ENCODE data around the gene RIPK4. TPM values are rescaled to one million over a fixed set of nuclear protein-coding genes. Genes with fewer than 3 reads are reported as not detected.

The RIPK4 gene
- total and polyA plus RNA-seq, 2 of the 13 experiments (the other 11 are each of a cell fraction or from before 2014, with no cell fraction given): 3.1 to 4.9 TPM

DNA sequence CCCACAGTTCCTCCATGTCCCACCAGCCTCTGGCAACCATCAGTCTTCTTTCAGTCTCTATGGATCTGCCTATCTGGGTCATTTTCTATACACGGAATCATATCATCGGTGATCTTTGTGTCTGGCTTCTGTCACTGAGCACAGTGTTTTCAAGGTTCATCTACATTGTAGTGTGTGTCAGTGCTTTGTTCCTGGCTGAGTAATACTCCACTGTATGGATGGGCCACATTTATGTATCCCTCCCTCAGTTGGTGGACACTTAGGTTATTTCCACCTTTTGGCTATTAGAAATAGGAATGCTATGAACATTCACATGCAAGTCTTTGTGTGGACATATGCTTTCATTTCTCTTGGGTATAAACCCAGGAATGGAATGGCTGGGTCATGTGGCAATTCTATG lies 46.6 kb downstream of the RIPK4 start:
- H3K9ac ChIP-seq (ENCODE audit: insufficient read depth, low read depth, low read length): no peak overlapping the region
- no peak for ATAC-seq
- BruUV-seq (replicated peaks): no TSS peak
- no peaks in the 10 kb centered on the region for H3K27me3 ChIP-seq (ENCODE audit: control insufficient read depth in 1 of 2, insufficient read depth in 2 of 2, low read length in 2 of 2)
- no peaks in the 10 kb centered on the region for H4K20me1 ChIP-seq (ENCODE audit: insufficient read depth, low read length)
- no peaks in the 10 kb centered on the region for H3K36me3 ChIP-seq (replicated peaks in 1 of 2; ENCODE audit: control insufficient read depth in 1 of 2, insufficient read depth in 2 of 2, low read length in 2 of 2)
- H3K4me2 ChIP-seq (ENCODE audit: low read depth, low read length): no peak overlapping the region
- no peak overlapping the region for H2AFZ ChIP-seq (ENCODE audit: low read length)
- H3K9me3 ChIP-seq (ENCODE audit: low read length): no peaks in the 10 kb centered on the region
- POLR2A ChIA-PET: no interaction called here
- TF ChIP-seq KLF12 (CRISPR knock-in tag; IDR thresholded peaks at IDR 0.05; ENCODE audit: borderline replicate concordance): no peak
- TF ChIP-seq, protein P1, sequence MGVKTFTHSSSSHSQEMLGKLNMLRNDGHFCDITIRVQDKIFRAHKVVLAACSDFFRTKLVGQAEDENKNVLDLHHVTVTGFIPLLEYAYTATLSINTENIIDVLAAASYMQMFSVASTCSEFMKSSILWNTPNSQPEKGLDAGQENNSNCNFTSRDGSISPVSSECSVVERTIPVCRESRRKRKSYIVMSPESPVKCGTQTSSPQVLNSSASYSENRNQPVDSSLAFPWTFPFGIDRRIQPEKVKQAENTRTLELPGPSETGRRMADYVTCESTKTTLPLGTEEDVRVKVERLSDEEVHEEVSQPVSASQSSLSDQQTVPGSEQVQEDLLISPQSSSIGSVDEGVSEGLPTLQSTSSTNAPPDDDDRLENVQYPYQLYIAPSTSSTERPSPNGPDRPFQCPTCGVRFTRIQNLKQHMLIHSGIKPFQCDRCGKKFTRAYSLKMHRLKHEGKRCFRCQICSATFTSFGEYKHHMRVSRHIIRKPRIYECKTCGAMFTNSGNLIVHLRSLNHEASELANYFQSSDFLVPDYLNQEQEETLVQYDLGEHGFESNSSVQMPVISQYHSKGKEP (CRISPR knock-in tag; IDR thresholded peaks at IDR 0.05): no peak
- no peak for TF ChIP-seq ZHX2 (IDR thresholded peaks at IDR 0.05; ENCODE audit: low read depth)
- TF ChIP-seq ZHX2 (CRISPR knock-in tag; IDR thresholded peaks at IDR 0.05; ENCODE audit: borderline replicate concordance): no peak
- FAIRE-seq: no peak
- intact Hi-C loops (cut with micrococcal nuclease; ENCODE audit: unreplicated experiment) (no loop called here), in situ Hi-C loops (cut with HindIII; ENCODE audit: extremely low pct_ligation_motif_present, low pct_unique_long_range_greater_than_20kb) (no loop called here)
- H3K4me1 ChIP-seq (ENCODE audit: insufficient read depth, low read length): peaks cover 60% of the 10 kb centered on the region
- 81% methylated on average over 2 of the region's 2 CpGs for WGBS (ENCODE audit: low lambda C conversion rate)
- no peaks in the 10 kb centered on the region for H3K79me2 ChIP-seq (ENCODE audit: insufficient read depth, low read length)
- no peak overlapping the region for H3K4me3 ChIP-seq (replicated peaks in 1 of 3; ENCODE audit: insufficient read depth in 1 of 3, low read depth in 2 of 3, low read length in 3 of 3)
- no peak for DNase-seq (ENCODE audit: low spot score)
- no peak overlapping the region for H3K27ac ChIP-seq (ENCODE audit: extremely low read length, insufficient read depth, low read length)
- CTCF ChIA-PET (ENCODE audit: low intra/inter-chr PET ratio, low total read pairs): no interaction called here
